ENCODE data around the gene FIBP. TPM values are rescaled to one million over a fixed set of nuclear protein-coding genes. Genes with fewer than 3 reads are reported as not detected.

FIBP gene
- total and polyA plus RNA-seq, 2 donors (not counting 3 experiments of a cell fraction or from before 2014, with no cell fraction given) = 105 to 162 TPM

GRCh38 chr11:65853246-65853979, 34.9 kb downstream of the FIBP start:
- CTCF ChIA-PET = interaction anchor here (0.9 to 1.9 kb wide), 2 partner anchors 15 to 73 kb away, joined by 4 to 6 read pairs; no protein-coding TSS in a partner anchor
- Histone ChIP-seq H3K36me3 (ENCODE audit: control insufficient read depth in 2 of 2, extremely low read depth in 1 of 2, insufficient read depth in 2 of 2, low read length in 2 of 2) (peaks cover 36 to 44% of the 10 kb centered on the region in 2 experiments), H3K4me2 (ENCODE audit: insufficient read depth, low read length) (no peak overlapping the region), H3K9ac (replicated peaks; ENCODE audit: extremely low read depth, insufficient read depth, low read length) (no peak overlapping the region), H3K4me3 (replicated peaks in 1 of 3; ENCODE audit: insufficient read depth in 1 of 3, low read depth in 1 of 3, low read length in 3 of 3) (no peak overlapping the region), H3K9me3 (replicated peaks; ENCODE audit: control insufficient read depth, insufficient read depth, low read length) (no peaks in the 10 kb centered on the region), H2AFZ (ENCODE audit: low read depth, low read length) (no peak overlapping the region), H3K27ac (ENCODE audit: insufficient read depth, low read depth, low read length) (no peak overlapping the region), H4K20me1 (replicated peaks; ENCODE audit: control insufficient read depth, extremely low read depth, insufficient read depth, low read length) (peaks cover 9% of the 10 kb centered on the region), H3K27me3 (ENCODE audit: control insufficient read depth in 2 of 2, insufficient read depth in 2 of 2, low read length in 2 of 2) (no peaks in the 10 kb centered on the region), H3K79me2 (ENCODE audit: control insufficient read depth, insufficient read depth, low read length) (peaks cover 49% of the 10 kb centered on the region), H3K9me1 (replicated peaks; ENCODE audit: control insufficient read depth, extremely low read depth, insufficient read depth, low read length) (no peaks in the 10 kb centered on the region), H3K4me1 (ENCODE audit: control insufficient read depth, extremely low read depth, insufficient read depth, low read length) (peaks cover 15% of the 10 kb centered on the region)
- dilution Hi-C loops (cut with MboI; ENCODE audit: extremely low pct_ligation_motif_present, low sequenced_read_pairs) (no loop called here), intact Hi-C loops (cut with micrococcal nuclease) (no loop called here)
- DNase-seq (ENCODE audit: low read depth, low spot score) = no peak
- TF ChIP-seq GATA2 (IDR thresholded peaks at IDR 0.05; ENCODE audit: insufficient read depth, insufficient read length, low read depth, low read length) = no peak
- TF ChIP-seq EZH2 (IDR thresholded peaks at IDR 0.05; ENCODE audit: borderline replicate concordance, low read depth, low read length, severe bottlenecking) = no peak
- peak; percentile 4 for TF ChIP-seq POLR2AphosphoS5 (IDR thresholded peaks at IDR 0.05; ENCODE audit: insufficient read depth, low read depth, low read length)
- POLR2A ChIA-PET = no interaction called here
- peak; percentile 38 for FAIRE-seq
- BruUV-seq (replicated peaks) = no TSS peak

GRCh38 chr11:65852508-65853245, 35.6 kb downstream of the FIBP start:
- intact Hi-C loops (cut with micrococcal nuclease) (no loop called here), dilution Hi-C loops (cut with MboI; ENCODE audit: extremely low pct_ligation_motif_present, low sequenced_read_pairs) (no loop called here)
- H2AFZ ChIP-seq (ENCODE audit: low read depth, low read length) = no peak overlapping the region
- no peak for FAIRE-seq
- no peaks in the 10 kb centered on the region for H3K9me3 ChIP-seq (replicated peaks; ENCODE audit: control insufficient read depth, insufficient read depth, low read length)
- H3K79me2 ChIP-seq (ENCODE audit: control insufficient read depth, insufficient read depth, low read length) = peaks cover 46% of the 10 kb centered on the region
- ChIA-PET POLR2A (interaction anchor here (1.2 kb wide), 1 partner anchor 37 kb away, joined by 3 read pairs; no protein-coding TSS in a partner anchor), CTCF (interaction anchor here (0.9 to 3.7 kb wide), 4 partner anchors 14 to 72 kb away, joined by 3 to 18 read pairs (median 5); partner anchors contain the start of gene FIBP)
- H3K4me1 ChIP-seq (ENCODE audit: control insufficient read depth, extremely low read depth, insufficient read depth, low read length) = peaks cover 15% of the 10 kb centered on the region
- BruUV-seq (replicated peaks) = no TSS peak
- no peak overlapping the region for H3K9ac ChIP-seq (replicated peaks; ENCODE audit: extremely low read depth, insufficient read depth, low read length)
- H3K27me3 ChIP-seq (ENCODE audit: control insufficient read depth in 2 of 2, insufficient read depth in 2 of 2, low read length in 2 of 2) = no peaks in the 10 kb centered on the region
- H3K27ac ChIP-seq (ENCODE audit: insufficient read depth, low read depth, low read length) = no peak overlapping the region
- no peak for TF ChIP-seq GATA2 (IDR thresholded peaks at IDR 0.05; ENCODE audit: insufficient read depth, insufficient read length, low read depth, low read length)
- no peak for TF ChIP-seq MYC (IDR thresholded peaks at IDR 0.05; ENCODE audit: low read depth, low read length)
- TF ChIP-seq FOS (IDR thresholded peaks at IDR 0.05; ENCODE audit: borderline replicate concordance, insufficient read depth, low read length) = no peak
- no peak for TF ChIP-seq POLR2A (IDR thresholded peaks at IDR 0.05; ENCODE audit: low read depth, low read length)
- no peak for TF ChIP-seq MAX (IDR thresholded peaks at IDR 0.05; ENCODE audit: insufficient read depth, insufficient read length)
- no peak for TF ChIP-seq JUN (IDR thresholded peaks at IDR 0.05; ENCODE audit: borderline replicate concordance, insufficient read depth, insufficient read length, low read depth)
- TF ChIP-seq EZH2 (IDR thresholded peaks at IDR 0.05; ENCODE audit: borderline replicate concordance, low read depth, low read length, severe bottlenecking) = no peak
- no peak for TF ChIP-seq CTCF (IDR thresholded peaks at IDR 0.05; ENCODE audit: extremely low read depth in 1 of 2, insufficient read depth in 1 of 2, low read depth in 1 of 2, low read length in 2 of 2)
- no peak for TF ChIP-seq POLR2AphosphoS5 (IDR thresholded peaks at IDR 0.05; ENCODE audit: insufficient read depth, low read depth, low read length)
- DNase-seq (ENCODE audit: low read depth, low spot score) = no peak
- H3K4me3 ChIP-seq (replicated peaks in 1 of 3; ENCODE audit: insufficient read depth in 1 of 3, low read depth in 1 of 3, low read length in 3 of 3) = no peak overlapping the region
- H3K4me2 ChIP-seq (ENCODE audit: insufficient read depth, low read length) = no peak overlapping the region
- H3K9me1 ChIP-seq (replicated peaks; ENCODE audit: control insufficient read depth, extremely low read depth, insufficient read depth, low read length) = no peaks in the 10 kb centered on the region
- peaks cover 36 to 44% of the 10 kb centered on the region in 2 experiments for H3K36me3 ChIP-seq (ENCODE audit: control insufficient read depth in 2 of 2, extremely low read depth in 1 of 2, insufficient read depth in 2 of 2, low read length in 2 of 2)
- H4K20me1 ChIP-seq (replicated peaks; ENCODE audit: control insufficient read depth, extremely low read depth, insufficient read depth, low read length) = peaks cover 9% of the 10 kb centered on the region
